ENCODE measurements around the gene ZDHHC13. TPM values are rescaled to one million over a fixed set of nuclear protein-coding genes. Genes with fewer than 3 reads are reported as not detected.

The ZDHHC13 gene
- total and polyA plus RNA-seq, 9 of the 15 experiments (the other 6 are each of a cell fraction or from before 2014, with no cell fraction given), result 4.7 to 18.6 (median 10.0) TPM

- TF ChIP-seq BHLHE40 (IDR thresholded peaks at IDR 0.05; ENCODE audit: low read length), result 0 out of 2 replicates have a peak, but pooled peaks have one; percentile 14
- no peak for TF ChIP-seq FOXK2 (conservative IDR thresholded peaks at IDR 0.05 in 1 of 2, IDR thresholded peaks at IDR 0.05 in 1 of 2; ENCODE audit: low read depth in 2 of 2)
- TF ChIP-seq ZNF165 (CRISPR knock-in tag; IDR thresholded peaks at IDR 0.05; ENCODE audit: borderline replicate concordance), result no peak
- no peak for TF ChIP-seq ZNF586 (CRISPR knock-in tag; conservative IDR thresholded peaks at IDR 0.05)
- TF ChIP-seq, protein P1, sequence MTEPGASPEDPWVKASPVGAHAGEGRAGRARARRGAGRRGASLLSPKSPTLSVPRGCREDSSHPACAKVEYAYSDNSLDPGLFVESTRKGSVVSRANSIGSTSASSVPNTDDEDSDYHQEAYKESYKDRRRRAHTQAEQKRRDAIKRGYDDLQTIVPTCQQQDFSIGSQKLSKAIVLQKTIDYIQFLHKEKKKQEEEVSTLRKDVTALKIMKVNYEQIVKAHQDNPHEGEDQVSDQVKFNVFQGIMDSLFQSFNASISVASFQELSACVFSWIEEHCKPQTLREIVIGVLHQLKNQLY (CRISPR knock-in tag; conservative IDR thresholded peaks at IDR 0.05), result no peak
- no peak for TF ChIP-seq NR2C1 (IDR thresholded peaks at IDR 0.05)
- TF ChIP-seq NR2C1 (tag; IDR thresholded peaks at IDR 0.05), result peak; percentile 27; the same call in 1 of the 2 replicates
Measured at GRCh38 chr11:19191530-19192169, 74.7 kb downstream of the ZDHHC13 start (continued).

DNA sequence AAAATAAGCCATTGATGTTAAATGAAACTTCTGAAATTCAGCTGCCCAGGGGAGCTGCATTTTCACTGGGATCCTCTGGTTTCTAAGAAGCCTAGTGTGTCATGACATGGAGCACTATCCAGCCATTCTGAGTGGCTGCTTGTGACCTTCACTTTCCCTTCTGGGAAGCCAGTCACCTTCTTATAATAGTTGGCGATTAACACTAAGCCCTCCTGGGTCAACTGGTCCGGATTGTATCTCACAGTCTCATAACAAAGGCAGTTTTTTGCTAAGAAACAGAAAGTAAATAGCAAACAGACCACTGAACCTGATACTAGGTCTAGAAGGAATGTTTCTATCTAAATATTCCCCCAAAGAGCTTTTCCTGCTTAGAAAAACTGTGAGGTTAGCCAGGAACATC, 76.9 kb downstream of the ZDHHC13 start:
- CTCF ChIA-PET (ENCODE audit: low intra/inter-chr PET ratio), result no interaction called here
- TF ChIP-seq TAF9B (IDR thresholded peaks at IDR 0.05; ENCODE audit: partially characterized antibody) (no peak), ELF4 (CRISPR knock-in tag; IDR thresholded peaks at IDR 0.05) (no peak)
- no peaks in the 10 kb centered on the region for H3K36me3 ChIP-seq (ENCODE audit: control insufficient read depth, insufficient read depth, low read length)
- no peaks in the 10 kb centered on the region for H3K79me2 ChIP-seq (ENCODE audit: control insufficient read depth, insufficient read depth, low read length)
- no peak overlapping the region for H2AFZ ChIP-seq (ENCODE audit: low read depth, low read length)
- H3K27me3 ChIP-seq (ENCODE audit: control insufficient read depth in 2 of 2, insufficient read depth in 2 of 2, low read length in 2 of 2), result peaks cover 3 to 20% of the 10 kb centered on the region in 2 experiments; a peak in 2 of 5 replicates
- POLR2A ChIA-PET, result interaction anchor here (0.7 kb wide), 1 partner anchor 9 kb away, joined by 3 read pairs; no protein-coding TSS in a partner anchor
- DNase-seq (ENCODE audit: extremely low read depth in 1 of 4, low spot score in 3 of 4), result no peak
- H3K9me3 ChIP-seq (replicated peaks; ENCODE audit: control insufficient read depth, insufficient read depth, low read depth, low read length), result no peaks in the 10 kb centered on the region
- no peak overlapping the region for H3K4me3 ChIP-seq
- H3K9me1 ChIP-seq (ENCODE audit: control insufficient read depth, insufficient read depth, low read length), result no peaks in the 10 kb centered on the region
- H3K9ac ChIP-seq (ENCODE audit: insufficient read depth in 1 of 2, low read depth in 2 of 2, low read length in 2 of 2), result no peak overlapping the region
- no peak overlapping the region for H3K4me2 ChIP-seq (ENCODE audit: insufficient read depth, low read length)
- no peak for FAIRE-seq
- in situ Hi-C loops (cut with MboI) (no loop called here), intact Hi-C loops (cut with micrococcal nuclease) (no loop called here)
- no peaks in the 10 kb centered on the region for H4K20me1 ChIP-seq (replicated peaks; ENCODE audit: control insufficient read depth, insufficient read depth, low read length)
- no peak for ATAC-seq
- no peak overlapping the region for H3K27ac ChIP-seq (ENCODE audit: extremely low read depth, low read depth, low read length)
- WGBS (ENCODE audit: insufficient coverage, low coverage, missing lambda C conversion rate), result 4% methylated on average over 2 of the region's 2 CpGs
- no TSS peak for BruUV-seq (replicated peaks)
- H3K4me1 ChIP-seq (replicated peaks in 1 of 2; ENCODE audit: control insufficient read depth in 2 of 2, insufficient read depth in 2 of 2, low read length in 2 of 2), result no peaks in the 10 kb centered on the region

Measured in K562 (cell line).